Psoas muscle (tissue), 8 donors: ENCODE measurements around the gene HAUS8. TPM values are rescaled to one million over a fixed set of nuclear protein-coding genes. Genes with fewer than 3 reads are reported as not detected.

ENCODE experiments used
- ATAC-seq, 4 donors: fragments of 200-7000 bp; cut with Tn5 transposase; one replicate each; pipeline ENCODE4 v1.9.1; 2020; ENCODE audit warnings: moderate library complexity in 3 of 4, mild to moderate bottlenecking in 2 of 4
- DNase-seq, 2 donors: peaks; one replicate each; pipeline ENCODE4 v3.0.0-alpha.2; 2020
- H3K27ac ChIP-seq: fragments of 200-600 bp; one replicate; pipeline ENCODE4 v1.8.0; 2022
- H3K27me3 ChIP-seq, 3 donors: fragments of 200-600 bp in 1 of 3; one replicate each; pipeline versions ENCODE4 v1.6.1 to v1.8.0; 2013 to 2022; ENCODE audit warnings: low read length in 2 of 3, mild to moderate bottlenecking in 2 of 3, moderate library complexity in 1 of 3; ENCODE audit not compliant: insufficient read depth in 3 of 3
- H3K36me3 ChIP-seq, 2 donors: fragments of 200-600 bp in 1 of 2; one replicate each; pipeline versions ENCODE4 v1.6.1 to v1.8.0; 2013 to 2022; ENCODE audit warnings: low read depth in 1 of 2, mild to moderate bottlenecking in 1 of 2, moderate library complexity in 1 of 2; ENCODE audit not compliant: insufficient read depth in 1 of 2
- H3K4me1 ChIP-seq: fragments of 200-600 bp; one replicate; pipeline ENCODE4 v1.8.0; 2022
- H3K4me3 ChIP-seq: fragments of 200-600 bp; one replicate; pipeline ENCODE4 v1.8.0; 2022; ENCODE audit warnings: mild to moderate bottlenecking
- H3K9me3 ChIP-seq: fragments of 200-600 bp; one replicate; pipeline ENCODE4 v1.8.0; 2022
- WGBS, 3 donors: extraction: QIAGEN DNeasy Blood & Tissue Kit; methylation state at CpG; one replicate each; pipeline versions ENCODE4 v1.1.6 to v1.1.7; 2013; 5-methylcytosine and 5-hydroxymethylcytosine counted together
- intact Hi-C, 2 donors: fragments of 100-400 bp; cut with DNase I; formaldehyde crosslinking; loops; one replicate each; pipeline versions ENCODE4 v1.11.0 to v1.14.2; 2022
- polyA plus RNA-seq, 3 donors: library from polyadenylated mRNA; stranded (reverse); fragments of 200-250 nt; gene quantifications; one replicate each; pipeline ENCODE4 v1.2.3, GENCODE V29; 2013
- total RNA-seq, 4 donors: library from RNA; stranded (reverse); fragmentation: NEBNext Ultra II Directional in 2 of 4; extraction: Animal tissue kit (Norgen Biotek cat#: 25700) in 2 of 4; gene quantifications; one replicate each; pipeline versions ENCODE4 v1.2.1 to v1.2.4, GENCODE V29; 2021 to 2023
- TF ChIP-seq, protein P1 (sequence below): fragments of 200-600 bp; IDR thresholded peaks from one replicate; pipeline ENCODE4 v1.8.0; 2022; ENCODE audit warnings: antibody characterized with exemption
- donor health status: healthy with polysubstance abuse.
- donor health status: DM: no; HTN: no; CAD: no; lungs with moderate emphysema.
- donor health status: Bipolar disorder and iron deficiency.
- donor health status: healthy.
- donor health status: DM: yes; HTN: yes; CAD: no.
- donor health status: DM: no; HTN: no; CAD: no.
- donor health status: DM: no; HTN: no; CAD: no.
- donor health status: DM: yes; HTN: yes; CAD: no.

Gene HAUS8
- total and polyA plus RNA-seq, 7 donors: 1.8 to 5.9 (median 4.2) TPM

DNA sequence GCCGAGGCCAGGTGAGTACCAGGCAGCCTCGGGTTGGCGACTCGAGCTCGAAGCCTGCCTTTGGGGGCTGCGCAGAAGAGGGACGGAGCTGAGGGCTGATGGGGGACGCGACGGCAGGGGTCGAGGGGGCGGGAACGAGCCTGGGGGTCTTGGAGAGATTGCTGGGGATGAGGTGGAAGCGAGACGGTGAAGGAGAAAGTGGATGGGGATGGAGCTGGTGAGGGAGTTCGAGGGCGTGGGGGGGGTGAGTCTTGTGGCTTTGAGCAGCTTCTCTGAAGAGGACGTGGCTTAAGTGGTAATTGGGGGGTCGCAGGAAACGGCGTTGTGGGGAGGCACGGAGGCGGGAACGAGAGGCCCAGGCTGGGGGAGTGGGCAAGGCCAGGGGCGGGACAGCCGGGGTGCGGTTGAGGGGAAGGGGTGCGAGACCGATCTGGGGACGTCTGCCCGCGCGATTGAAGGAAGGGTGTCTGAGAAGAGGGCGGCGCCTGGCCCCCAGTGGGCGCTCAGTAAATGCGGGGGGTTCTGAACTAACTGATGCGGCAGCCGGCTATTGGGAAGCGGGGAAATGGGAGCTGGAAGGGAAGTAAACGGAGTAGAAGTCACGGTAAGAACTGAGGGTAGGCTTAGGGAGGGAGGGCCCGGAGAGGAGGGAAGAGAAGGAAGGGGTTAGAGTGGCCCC lies 751 bp upstream of the HAUS8 start:
- Histone ChIP-seq H3K36me3 (peaks cover 0 to 16% of the 10 kb centered on the region in 2 donors), H3K27ac (peak overlapping the region; percentile 46), H3K4me3 (peak overlapping the region; percentile 91), H3K9me3 (no peaks in the 10 kb centered on the region), H3K27me3 (no peaks in the 10 kb centered on the region), H3K4me1 (peaks cover 22% of the 10 kb centered on the region)
- TF ChIP-seq, protein P1, sequence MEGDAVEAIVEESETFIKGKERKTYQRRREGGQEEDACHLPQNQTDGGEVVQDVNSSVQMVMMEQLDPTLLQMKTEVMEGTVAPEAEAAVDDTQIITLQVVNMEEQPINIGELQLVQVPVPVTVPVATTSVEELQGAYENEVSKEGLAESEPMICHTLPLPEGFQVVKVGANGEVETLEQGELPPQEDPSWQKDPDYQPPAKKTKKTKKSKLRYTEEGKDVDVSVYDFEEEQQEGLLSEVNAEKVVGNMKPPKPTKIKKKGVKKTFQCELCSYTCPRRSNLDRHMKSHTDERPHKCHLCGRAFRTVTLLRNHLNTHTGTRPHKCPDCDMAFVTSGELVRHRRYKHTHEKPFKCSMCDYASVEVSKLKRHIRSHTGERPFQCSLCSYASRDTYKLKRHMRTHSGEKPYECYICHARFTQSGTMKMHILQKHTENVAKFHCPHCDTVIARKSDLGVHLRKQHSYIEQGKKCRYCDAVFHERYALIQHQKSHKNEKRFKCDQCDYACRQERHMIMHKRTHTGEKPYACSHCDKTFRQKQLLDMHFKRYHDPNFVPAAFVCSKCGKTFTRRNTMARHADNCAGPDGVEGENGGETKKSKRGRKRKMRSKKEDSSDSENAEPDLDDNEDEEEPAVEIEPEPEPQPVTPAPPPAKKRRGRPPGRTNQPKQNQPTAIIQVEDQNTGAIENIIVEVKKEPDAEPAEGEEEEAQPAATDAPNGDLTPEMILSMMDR: no peak
- WGBS, 3 donors: 1 to 2% (median 1%) methylated on average over 37 to 43 of the region's 43 CpGs
- peak; percentile 36 to 70 for DNase-seq
- intact Hi-C loops: loop anchor here (1.0 to 5.0 kb wide), 3 partner anchors 59 to 139 kb away; partner anchors contain the start of gene USE1 (in 1 of the 2)
- ATAC-seq: no peak

DNA sequence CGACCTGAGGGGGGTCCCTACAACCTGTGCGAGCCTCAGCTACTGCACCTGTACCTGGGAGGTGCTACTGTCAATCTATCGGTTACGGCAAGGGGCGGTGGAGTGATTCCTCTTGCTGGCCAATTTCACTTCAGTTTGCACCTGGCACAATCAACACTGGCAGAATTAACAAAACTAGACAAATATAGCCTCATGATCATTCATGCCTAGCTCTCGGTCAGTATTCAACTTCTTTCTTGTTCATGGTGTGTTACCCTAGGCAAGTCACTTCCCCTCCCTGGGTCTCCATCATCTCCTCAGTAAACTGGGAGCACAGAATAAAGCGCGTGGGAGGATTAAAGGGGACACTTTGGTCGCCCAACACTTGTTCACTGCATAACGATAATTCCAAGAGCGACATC lies 618 bp downstream of the HAUS8 start:
- TF ChIP-seq, protein P1: no peak
- intact Hi-C loops: loop anchor here (1.0 to 5.0 kb wide), 2 partner anchors 63 to 141 kb away; partner anchors contain the start of gene USE1 (in 1 of the 2)
- H3K36me3 ChIP-seq: peaks cover 0 to 24% of the 10 kb centered on the region in 2 donors
- DNase-seq (no peak), ATAC-seq (no peak)
- 12 to 14% (median 14%) methylated on average over 11 of the region's 11 CpGs for WGBS, 3 donors
- H3K4me1 ChIP-seq: peaks cover 16% of the 10 kb centered on the region
- H3K27me3 ChIP-seq: no peaks in the 10 kb centered on the region
- H3K4me3 ChIP-seq: peak overlapping the region; percentile 91
- peak overlapping the region; percentile 81 for H3K27ac ChIP-seq
- no peaks in the 10 kb centered on the region for H3K9me3 ChIP-seq

DNA sequence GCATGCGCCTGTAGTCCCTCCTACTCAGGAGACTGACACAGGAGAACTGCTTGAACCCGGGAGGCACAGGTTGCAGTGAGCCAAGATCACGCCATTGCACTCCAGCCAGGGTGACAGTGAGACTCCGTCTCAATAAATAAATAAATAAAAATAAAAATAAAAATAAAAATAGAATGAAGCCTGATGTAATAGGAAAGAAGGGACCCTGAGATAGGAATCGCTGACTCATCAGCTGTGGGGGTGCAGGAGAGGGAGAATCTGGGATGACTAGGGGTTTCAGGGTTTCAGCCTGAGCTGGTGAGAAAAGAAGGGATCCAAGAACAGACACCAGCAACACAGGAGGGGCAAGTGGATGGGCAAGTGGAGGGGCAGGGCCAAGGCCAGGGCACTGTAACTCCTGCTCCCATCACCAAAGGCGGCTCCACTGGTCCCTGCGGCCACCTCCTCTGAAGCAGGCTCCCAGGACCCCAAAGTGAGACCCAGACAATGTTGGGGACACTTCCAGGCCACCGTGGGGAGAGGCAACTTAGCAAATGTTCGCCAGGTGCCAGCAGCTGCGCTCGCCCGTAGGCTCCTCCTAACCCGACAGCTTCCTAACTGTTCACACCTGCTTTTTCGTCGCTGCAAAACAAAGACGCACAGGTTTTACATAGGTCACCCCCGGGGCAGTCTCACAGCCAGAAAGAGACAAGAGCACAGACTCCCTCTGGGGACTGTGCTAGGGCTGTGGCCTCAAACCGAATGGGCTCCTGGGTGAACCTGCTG lies 1.2 kb downstream of the HAUS8 start:
- peaks cover 12% of the 10 kb centered on the region for H3K4me1 ChIP-seq
- no peaks in the 10 kb centered on the region for H3K27me3 ChIP-seq
- DNase-seq (no peak), ATAC-seq (no peak)
- no peaks in the 10 kb centered on the region for H3K9me3 ChIP-seq
- peak overlapping the region; percentile 91 for H3K4me3 ChIP-seq
- WGBS, 3 donors: 43 to 52% (median 48%) methylated on average over 18 of the region's 18 CpGs
- intact Hi-C loops: no loop called here
- peaks cover 0 to 24% of the 10 kb centered on the region in 2 donors for H3K36me3 ChIP-seq
- H3K27ac ChIP-seq: peak overlapping the region; percentile 81
- TF ChIP-seq, protein P1: no peak

DNA sequence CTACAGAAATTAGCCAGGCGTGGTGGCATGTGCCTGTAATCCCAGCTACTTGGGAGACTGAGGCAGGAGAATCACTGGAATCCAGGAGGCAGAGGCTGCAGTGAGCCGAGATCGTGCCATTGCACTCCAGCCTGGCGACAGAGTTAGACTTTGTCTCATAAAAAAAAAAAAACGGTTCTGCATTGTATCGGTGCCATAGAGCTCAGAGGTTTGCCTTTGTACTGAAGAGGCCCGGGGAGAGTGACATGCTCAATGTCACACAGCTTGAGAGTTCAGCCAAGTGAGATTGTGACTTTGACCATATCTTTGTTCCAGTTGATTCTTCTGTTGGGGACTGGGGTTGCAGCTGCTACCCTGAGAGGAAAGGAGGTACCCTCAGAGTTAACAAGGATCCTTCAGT lies 4.3 kb downstream of the HAUS8 start:
- H3K9me3 ChIP-seq: no peaks in the 10 kb centered on the region
- intact Hi-C loops: no loop called here
- TF ChIP-seq, protein P1: no peak
- ATAC-seq (no peak), DNase-seq (no peak)
- no peaks in the 10 kb centered on the region for H3K27me3 ChIP-seq
- WGBS, 3 donors: 88 to 96% (median 91%) methylated on average over 7 of the region's 7 CpGs
- H3K4me3 ChIP-seq: no peak overlapping the region
- peaks cover 7% of the 10 kb centered on the region for H3K4me1 ChIP-seq
- H3K27ac ChIP-seq: no peak overlapping the region
- peaks cover 0 to 33% of the 10 kb centered on the region in 2 donors for H3K36me3 ChIP-seq
